ENCODE measurements around the gene AFG1L.

DNA sequence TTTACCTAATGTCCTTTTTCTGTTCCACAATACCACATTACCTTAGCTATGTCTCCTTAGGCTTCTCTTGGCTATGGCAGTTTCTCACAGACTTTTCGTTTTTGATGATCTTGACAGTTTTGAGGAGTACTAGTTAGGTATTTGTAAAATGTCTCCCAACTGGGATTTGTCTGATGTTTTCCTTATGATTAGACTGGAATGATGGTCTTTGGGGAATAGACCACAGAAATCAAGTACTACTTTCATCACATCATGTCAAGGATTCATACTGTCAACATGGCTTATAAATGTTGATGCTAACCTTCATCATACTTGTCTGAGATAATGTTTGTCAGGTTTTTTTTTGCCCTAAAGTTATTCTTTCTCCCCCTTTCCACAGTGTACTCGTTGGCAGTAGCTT, 187.7 kb downstream of the AFG1L start:
- TF ChIP-seq, protein P1, sequence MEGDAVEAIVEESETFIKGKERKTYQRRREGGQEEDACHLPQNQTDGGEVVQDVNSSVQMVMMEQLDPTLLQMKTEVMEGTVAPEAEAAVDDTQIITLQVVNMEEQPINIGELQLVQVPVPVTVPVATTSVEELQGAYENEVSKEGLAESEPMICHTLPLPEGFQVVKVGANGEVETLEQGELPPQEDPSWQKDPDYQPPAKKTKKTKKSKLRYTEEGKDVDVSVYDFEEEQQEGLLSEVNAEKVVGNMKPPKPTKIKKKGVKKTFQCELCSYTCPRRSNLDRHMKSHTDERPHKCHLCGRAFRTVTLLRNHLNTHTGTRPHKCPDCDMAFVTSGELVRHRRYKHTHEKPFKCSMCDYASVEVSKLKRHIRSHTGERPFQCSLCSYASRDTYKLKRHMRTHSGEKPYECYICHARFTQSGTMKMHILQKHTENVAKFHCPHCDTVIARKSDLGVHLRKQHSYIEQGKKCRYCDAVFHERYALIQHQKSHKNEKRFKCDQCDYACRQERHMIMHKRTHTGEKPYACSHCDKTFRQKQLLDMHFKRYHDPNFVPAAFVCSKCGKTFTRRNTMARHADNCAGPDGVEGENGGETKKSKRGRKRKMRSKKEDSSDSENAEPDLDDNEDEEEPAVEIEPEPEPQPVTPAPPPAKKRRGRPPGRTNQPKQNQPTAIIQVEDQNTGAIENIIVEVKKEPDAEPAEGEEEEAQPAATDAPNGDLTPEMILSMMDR (conservative IDR thresholded peaks at IDR 0.05): no peak
- no peak for TF ChIP-seq ZFX (IDR thresholded peaks at IDR 0.05)

Data from C4-2B (cell line).